GM19025 (cell line): Measurements from ENCODE around the gene GREB1L.
"Not testable (repeated sequence)": the region's sequence is repeated elsewhere in the genome, so short reads cannot be mapped to it uniquely, and the experiment has no call there.

Source experiments
- ATAC-seq: cut with Tn5 transposase; IDR thresholded peaks from one replicate; pipeline ENCODE4 v1.9.1; 2021; ENCODE audit warnings: mild to moderate bottlenecking, low read depth, moderate library complexity; ENCODE audit not compliant: unreplicated experiment

The GREB1L gene

GRCh38 chr18:21361307-21361880 lies 119.4 kb downstream of the GREB1L start:
- no peak for ATAC-seq

- no peak for ATAC-seq
Measured at GRCh38 chr18:21362831-21363230, 120.8 kb downstream of the GREB1L start.

- no peak for ATAC-seq
Measured at GRCh38 chr18:21363348-21363747, 121.3 kb downstream of the GREB1L start.

GRCh38 chr18:21364471-21364870 lies 122.4 kb downstream of the GREB1L start:
- ATAC-seq = no peak

GRCh38 chr18:21366896-21367295 lies 124.9 kb downstream of the GREB1L start:
- ATAC-seq = no peak

GRCh38 chr18:21369146-21369545 lies 127.1 kb downstream of the GREB1L start:
- ATAC-seq = no peak

- ATAC-seq = not testable (repeated sequence)
Measured at GRCh38 chr18:21369597-21369996, 127.6 kb downstream of the GREB1L start.

GRCh38 chr18:21383031-21383430 lies 141.0 kb downstream of the GREB1L start:
- ATAC-seq = no peak

GRCh38 chr18:21386523-21387240 lies 144.7 kb downstream of the GREB1L start:
- no peak for ATAC-seq

GRCh38 chr18:21387886-21388285 lies 145.9 kb downstream of the GREB1L start:
- ATAC-seq = no peak

GRCh38 chr18:21389283-21389682 lies 147.3 kb downstream of the GREB1L start:
- ATAC-seq = no peak

GRCh38 chr18:21389903-21390302 lies 147.9 kb downstream of the GREB1L start:
- no peak for ATAC-seq

- ATAC-seq = no peak
Measured at GRCh38 chr18:21391074-21391673, 149.1 kb downstream of the GREB1L start.

- no peak for ATAC-seq
Measured at GRCh38 chr18:21393986-21394385, 152.0 kb downstream of the GREB1L start.

GRCh38 chr18:21398121-21398520 lies 156.1 kb downstream of the GREB1L start:
- ATAC-seq = no peak

GRCh38 chr18:21402272-21402671 lies 160.2 kb downstream of the GREB1L start:
- no peak for ATAC-seq

GRCh38 chr18:21404426-21404825 lies 162.4 kb downstream of the GREB1L start:
- ATAC-seq = no peak

GRCh38 chr18:21406116-21406515 lies 164.1 kb downstream of the GREB1L start:
- no peak for ATAC-seq

GRCh38 chr18:21408681-21409080 lies 166.6 kb downstream of the GREB1L start:
- ATAC-seq = no peak

GRCh38 chr18:21433436-21433835 lies 191.4 kb downstream of the GREB1L start:
- ATAC-seq = no peak

GRCh38 chr18:21439431-21439846 lies 197.4 kb downstream of the GREB1L start:
- ATAC-seq = no peak

- no peak for ATAC-seq
Measured at GRCh38 chr18:21441670-21442069, 199.6 kb downstream of the GREB1L start.
